Esophagus squamous epithelium (tissue), 4 donors: ENCODE data around the gene PGLYRP1.

Experiments used
- POLR2A ChIP-seq, 4 donors: fragments of 450-650 bp; IDR thresholded peaks; one replicate each; pipeline ENCODE4 v1.6.1; 2017; ENCODE audit warnings: antibody characterized with exemption in 4 of 4, mild to moderate bottlenecking in 4 of 4, moderate library complexity in 3 of 4
- TF ChIP-seq, protein P1 (sequence below), 6 experiments: fragments of 450-650 bp in 4 of 6; fragments of 200-600 bp in 2 of 6; sonication (generic) in 2 of 6; IDR thresholded peaks; one replicate each; pipeline ENCODE4 v1.5.1; 2016 to 2019; ENCODE audit warnings: antibody characterized with exemption in 6 of 6, mild to moderate bottlenecking in 4 of 6, moderate library complexity in 4 of 6

DNA sequence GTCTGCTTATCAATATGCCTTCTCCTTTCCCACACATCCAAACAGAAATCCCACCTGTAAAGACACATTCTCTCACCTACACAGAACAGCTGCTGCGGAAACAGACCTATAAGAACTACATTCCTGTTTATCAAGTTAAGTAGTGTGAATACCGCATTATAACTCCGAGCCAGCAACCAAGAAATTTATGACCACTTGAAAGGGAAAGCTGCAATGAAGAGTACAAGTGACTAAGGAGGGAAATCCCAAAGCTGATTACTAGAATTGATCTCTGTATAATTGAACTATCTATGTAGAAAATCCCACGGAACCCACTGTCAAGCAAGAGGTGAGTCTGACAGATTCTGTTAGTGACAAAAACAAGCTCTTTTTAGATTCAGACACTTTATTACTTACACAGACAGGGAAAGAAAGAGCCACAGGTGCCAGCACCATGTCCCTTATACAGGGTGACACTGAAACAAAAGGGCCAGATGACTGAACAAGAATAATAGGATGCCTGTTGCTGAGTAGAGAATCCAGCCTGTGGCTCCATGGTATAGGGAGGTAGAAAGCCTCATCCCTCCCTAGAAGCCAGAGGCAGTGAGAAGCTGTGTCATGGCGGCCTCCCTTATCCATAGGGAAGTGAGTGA is 19.5 kb upstream of the PGLYRP1 start:
- no peak for TF ChIP-seq POLR2A (IDR thresholded peaks at IDR 0.05)
- TF ChIP-seq, protein P1, sequence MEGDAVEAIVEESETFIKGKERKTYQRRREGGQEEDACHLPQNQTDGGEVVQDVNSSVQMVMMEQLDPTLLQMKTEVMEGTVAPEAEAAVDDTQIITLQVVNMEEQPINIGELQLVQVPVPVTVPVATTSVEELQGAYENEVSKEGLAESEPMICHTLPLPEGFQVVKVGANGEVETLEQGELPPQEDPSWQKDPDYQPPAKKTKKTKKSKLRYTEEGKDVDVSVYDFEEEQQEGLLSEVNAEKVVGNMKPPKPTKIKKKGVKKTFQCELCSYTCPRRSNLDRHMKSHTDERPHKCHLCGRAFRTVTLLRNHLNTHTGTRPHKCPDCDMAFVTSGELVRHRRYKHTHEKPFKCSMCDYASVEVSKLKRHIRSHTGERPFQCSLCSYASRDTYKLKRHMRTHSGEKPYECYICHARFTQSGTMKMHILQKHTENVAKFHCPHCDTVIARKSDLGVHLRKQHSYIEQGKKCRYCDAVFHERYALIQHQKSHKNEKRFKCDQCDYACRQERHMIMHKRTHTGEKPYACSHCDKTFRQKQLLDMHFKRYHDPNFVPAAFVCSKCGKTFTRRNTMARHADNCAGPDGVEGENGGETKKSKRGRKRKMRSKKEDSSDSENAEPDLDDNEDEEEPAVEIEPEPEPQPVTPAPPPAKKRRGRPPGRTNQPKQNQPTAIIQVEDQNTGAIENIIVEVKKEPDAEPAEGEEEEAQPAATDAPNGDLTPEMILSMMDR (IDR thresholded peaks at IDR 0.05), result no peak
